ENCODE results near the gene FXYD3.
"Not testable (repeated sequence)": the region's sequence is repeated elsewhere in the genome, so short reads cannot be mapped to it uniquely, and the experiment has no call there.

Gene FXYD3

GRCh38 chr19:35127871-35128270 is 12.2 kb downstream of the FXYD3 start:
- H3K4me1 ChIP-seq (ENCODE audit: insufficient read depth, low read length): peaks cover 5% of the 10 kb centered on the region
- no peaks in the 10 kb centered on the region for H3K9me3 ChIP-seq (ENCODE audit: low read length)
- no peak overlapping the region for H3K4me3 ChIP-seq (ENCODE audit: low read length)
- no peak overlapping the region for H2AFZ ChIP-seq (ENCODE audit: low read depth, low read length)
- no peaks in the 10 kb centered on the region for H3K27me3 ChIP-seq (ENCODE audit: insufficient read depth, low read length)
- no peaks in the 10 kb centered on the region for H3K36me3 ChIP-seq (ENCODE audit: insufficient read depth, low read length)

GRCh38 chr19:35128398-35129057 is 12.9 kb downstream of the FXYD3 start:
- no peaks in the 10 kb centered on the region for H3K27me3 ChIP-seq (ENCODE audit: insufficient read depth, low read length)
- H3K36me3 ChIP-seq (ENCODE audit: insufficient read depth, low read length): no peaks in the 10 kb centered on the region
- no peaks in the 10 kb centered on the region for H3K4me1 ChIP-seq (ENCODE audit: insufficient read depth, low read length)
- H3K4me3 ChIP-seq (ENCODE audit: low read length): no peak overlapping the region
- H2AFZ ChIP-seq (ENCODE audit: low read depth, low read length): no peak overlapping the region
- H3K9me3 ChIP-seq (ENCODE audit: low read length): no peaks in the 10 kb centered on the region

GRCh38 chr19:35129724-35130274 is 14.2 kb downstream of the FXYD3 start:
- H3K4me3 ChIP-seq (ENCODE audit: low read length); H2AFZ ChIP-seq (ENCODE audit: low read depth, low read length); H3K27me3 ChIP-seq (ENCODE audit: insufficient read depth, low read length); H3K36me3 ChIP-seq (ENCODE audit: insufficient read depth, low read length); H3K4me1 ChIP-seq (ENCODE audit: insufficient read depth, low read length); H3K9me3 ChIP-seq (ENCODE audit: low read length): not testable (repeated sequence)

- H3K36me3 ChIP-seq (ENCODE audit: insufficient read depth, low read length): no peaks in the 10 kb centered on the region
- H3K9me3 ChIP-seq (ENCODE audit: low read length): no peaks in the 10 kb centered on the region
- no peaks in the 10 kb centered on the region for H3K27me3 ChIP-seq (ENCODE audit: insufficient read depth, low read length)
- H2AFZ ChIP-seq (ENCODE audit: low read depth, low read length): no peak overlapping the region
- H3K4me3 ChIP-seq (ENCODE audit: low read length): no peak overlapping the region
- peaks cover 13% of the 10 kb centered on the region for H3K4me1 ChIP-seq (ENCODE audit: insufficient read depth, low read length)
These were observed 15.4 kb downstream of the FXYD3 start for GRCh38 chr19:35130761-35131720.

DNA sequence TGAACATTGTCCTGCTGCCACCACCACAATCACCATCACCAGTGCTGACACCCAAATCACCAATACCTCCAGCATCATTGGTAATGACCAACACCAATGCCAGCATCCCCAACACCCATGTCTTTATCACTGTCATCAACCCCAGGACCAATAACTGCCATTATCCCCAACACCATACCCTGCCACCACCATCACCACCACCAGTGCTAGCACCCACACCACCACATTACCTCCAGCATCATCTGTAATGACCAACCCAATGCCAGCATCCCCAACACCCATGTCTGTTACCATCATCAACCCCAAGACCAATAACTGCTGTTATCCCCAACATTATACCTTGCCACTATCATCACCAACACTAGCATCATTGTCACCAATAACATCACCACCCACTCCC is 16.6 kb downstream of the FXYD3 start:
- Histone ChIP-seq H3K36me3 (ENCODE audit: insufficient read depth, low read length) (no peaks in the 10 kb centered on the region), H3K27me3 (ENCODE audit: insufficient read depth, low read length) (no peaks in the 10 kb centered on the region), H2AFZ (ENCODE audit: low read depth, low read length) (no peak overlapping the region), H3K4me3 (ENCODE audit: low read length) (no peak overlapping the region), H3K9me3 (ENCODE audit: low read length) (no peaks in the 10 kb centered on the region), H3K4me1 (ENCODE audit: insufficient read depth, low read length) (peaks cover 14% of the 10 kb centered on the region)

DNA sequence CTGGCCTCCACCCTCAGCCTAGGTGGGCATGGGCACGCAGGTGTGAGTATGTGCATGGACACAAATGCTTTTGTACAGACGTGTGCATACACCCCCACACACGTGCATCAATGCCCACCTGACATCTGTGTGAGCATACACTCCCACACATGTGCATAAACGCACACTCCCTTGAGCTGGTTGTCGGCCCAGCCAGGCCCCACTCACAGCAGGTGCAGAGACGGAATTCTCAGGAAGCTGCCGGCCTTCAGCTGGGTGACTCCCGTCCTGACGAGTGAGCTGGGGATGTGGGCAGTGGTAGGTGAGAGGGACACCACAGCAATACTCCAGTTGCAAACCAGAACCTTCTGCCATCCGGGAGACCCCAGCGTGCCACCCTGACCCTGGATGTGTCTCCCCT is 18.2 kb downstream of the FXYD3 start:
- Histone ChIP-seq H3K4me1 (ENCODE audit: insufficient read depth, low read length) (peaks cover 26% of the 10 kb centered on the region), H3K9me3 (ENCODE audit: low read length) (no peaks in the 10 kb centered on the region), H3K4me3 (ENCODE audit: low read length) (no peak overlapping the region), H3K27me3 (ENCODE audit: insufficient read depth, low read length) (no peaks in the 10 kb centered on the region), H3K36me3 (ENCODE audit: insufficient read depth, low read length) (no peaks in the 10 kb centered on the region), H2AFZ (ENCODE audit: low read depth, low read length) (no peak overlapping the region)

- Histone ChIP-seq H3K9me3 (ENCODE audit: low read length) (no peaks in the 10 kb centered on the region), H2AFZ (ENCODE audit: low read depth, low read length) (no peak within 1 kb of the TSS), H3K4me3 (ENCODE audit: low read length) (peak within 1 kb of the TSS; percentile 16)
These were observed 19.1 kb downstream of the FXYD3 start, which contains the start of gene LGI4 for GRCh38 chr19:35134601-35135242. Gene LGI4, minus strand, starts transcription at chr19:35135059. Its CDS starts 379 bp downstream, at chr19:35134680.

DNA sequence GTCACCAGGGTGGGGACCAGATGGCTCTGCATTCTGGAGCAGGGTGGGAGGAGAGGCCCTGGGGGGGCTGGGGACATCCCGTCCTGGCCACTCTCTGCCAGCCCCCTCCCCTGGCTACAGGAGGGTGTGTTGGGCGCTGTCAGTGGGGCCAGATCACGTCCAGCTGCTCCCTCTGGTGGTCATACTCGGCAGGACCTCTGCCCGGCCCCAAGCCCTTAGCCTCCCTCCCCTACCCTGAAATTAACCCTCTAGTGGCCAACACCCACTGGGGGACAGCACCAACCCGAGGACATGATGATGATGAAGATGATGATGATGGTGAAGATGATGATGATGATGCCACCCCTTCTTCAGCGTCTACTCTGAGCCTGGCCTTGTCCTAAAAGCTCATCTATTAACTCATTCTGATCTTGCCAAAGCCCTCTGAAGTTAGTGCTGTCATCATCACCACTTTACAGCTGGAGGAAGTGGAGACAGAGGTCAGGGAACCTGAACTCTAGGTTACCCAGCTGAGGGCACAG is 19.8 kb downstream of the FXYD3 start:
- Histone ChIP-seq H2AFZ (ENCODE audit: low read depth, low read length) (no peak overlapping the region), H3K4me3 (ENCODE audit: low read length) (peak overlapping the region; percentile 14), H3K36me3 (ENCODE audit: insufficient read depth, low read length) (no peaks in the 10 kb centered on the region), H3K9me3 (ENCODE audit: low read length) (no peaks in the 10 kb centered on the region), H3K4me1 (ENCODE audit: insufficient read depth, low read length) (peaks cover 43% of the 10 kb centered on the region), H3K27me3 (ENCODE audit: insufficient read depth, low read length) (no peaks in the 10 kb centered on the region)

More at GRCh38 chr19:35134601-35135242, 19.1 kb downstream of the FXYD3 start, which contains the start of gene LGI4:
- no peaks in the 10 kb centered on the region for H3K27me3 ChIP-seq (ENCODE audit: insufficient read depth, low read length)
- no peaks in the 10 kb centered on the region for H3K36me3 ChIP-seq (ENCODE audit: insufficient read depth, low read length)
- H3K4me1 ChIP-seq (ENCODE audit: insufficient read depth, low read length): peaks cover 35% of the 10 kb centered on the region

GRCh38 chr19:35136231-35136630 is 20.6 kb downstream of the FXYD3 start:
- H3K9me3 ChIP-seq (ENCODE audit: low read length): no peaks in the 10 kb centered on the region
- no peaks in the 10 kb centered on the region for H3K27me3 ChIP-seq (ENCODE audit: insufficient read depth, low read length)
- no peak overlapping the region for H3K4me3 ChIP-seq (ENCODE audit: low read length)
- no peaks in the 10 kb centered on the region for H3K36me3 ChIP-seq (ENCODE audit: insufficient read depth, low read length)
- H2AFZ ChIP-seq (ENCODE audit: low read depth, low read length): no peak overlapping the region
- H3K4me1 ChIP-seq (ENCODE audit: insufficient read depth, low read length): peaks cover 48% of the 10 kb centered on the region

DNA sequence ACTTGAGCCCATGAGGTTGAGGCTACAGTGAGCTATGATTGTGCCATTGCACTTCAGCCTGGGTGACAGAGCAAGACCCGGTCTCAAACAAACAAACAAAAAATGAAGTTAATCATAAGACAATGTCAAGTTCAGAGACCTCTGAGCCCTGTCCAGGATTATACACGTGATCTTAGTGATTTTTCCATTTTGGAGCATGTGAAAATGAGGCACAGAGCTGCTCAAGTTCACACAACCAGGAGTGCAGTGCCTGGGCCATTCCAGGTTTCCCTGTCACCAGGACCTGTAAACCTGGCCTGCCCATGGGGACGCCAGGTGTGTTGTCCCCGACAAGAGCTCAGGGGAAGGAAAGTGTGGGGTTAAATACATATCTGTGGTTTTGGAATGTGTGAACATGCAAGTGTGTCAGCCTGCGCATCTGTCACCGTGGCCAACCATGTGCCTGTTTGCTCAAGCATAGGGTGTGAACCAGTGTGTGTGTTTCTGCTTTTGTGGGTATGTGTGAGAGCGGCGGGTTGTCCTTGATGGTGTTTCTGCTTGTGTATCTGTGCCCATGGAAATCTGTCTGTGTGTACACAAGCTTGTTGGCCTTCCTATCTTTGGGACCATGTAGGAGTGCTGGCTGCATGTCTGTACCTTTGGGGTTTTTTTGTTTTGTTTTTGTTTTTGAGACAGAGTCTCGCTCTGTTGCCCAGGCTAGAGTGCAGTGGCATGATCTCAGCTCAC is 21.5 kb downstream of the FXYD3 start:
- peaks cover 54% of the 10 kb centered on the region for H3K4me1 ChIP-seq (ENCODE audit: insufficient read depth, low read length)
- H3K9me3 ChIP-seq (ENCODE audit: low read length): no peaks in the 10 kb centered on the region
- H2AFZ ChIP-seq (ENCODE audit: low read depth, low read length): no peak overlapping the region
- H3K4me3 ChIP-seq (ENCODE audit: low read length): no peak overlapping the region
- no peaks in the 10 kb centered on the region for H3K36me3 ChIP-seq (ENCODE audit: insufficient read depth, low read length)
- H3K27me3 ChIP-seq (ENCODE audit: insufficient read depth, low read length): no peaks in the 10 kb centered on the region

- Histone ChIP-seq H3K4me3 (ENCODE audit: low read length) (peak within 1 kb of the TSS; percentile 2), H2AFZ (ENCODE audit: low read depth, low read length) (no peak within 1 kb of the TSS), H3K4me1 (ENCODE audit: insufficient read depth, low read length) (peaks cover 62% of the 10 kb centered on the region), H3K36me3 (ENCODE audit: insufficient read depth, low read length) (no peaks in the 10 kb centered on the region), H3K9me3 (ENCODE audit: low read length) (no peaks in the 10 kb centered on the region), H3K27me3 (ENCODE audit: insufficient read depth, low read length) (no peaks in the 10 kb centered on the region)
These were observed 22.8 kb downstream of the FXYD3 start, which contains the start of gene FXYD1 for GRCh38 chr19:35138305-35138892. Gene FXYD1, plus strand, starts transcription at chr19:35138824. Its CDS starts 1,256 bp downstream, at chr19:35140080.

All from neuron (in vitro differentiated cells).